Stomach smooth muscle (tissue), 2 donors: ENCODE data around the gene NUP85.
"Not testable (repeated sequence)": the region's sequence is repeated elsewhere in the genome, so short reads cannot be mapped to it uniquely, and the experiment has no call there.

Experiments
- H3K27ac ChIP-seq: one replicate; pipeline ENCODE4 v1.7.0; 2013; ENCODE audit warnings: mild to moderate bottlenecking, low read length, inconsistent platforms
- H3K27me3 ChIP-seq, 2 donors: one replicate each; pipeline ENCODE4 v1.7.0; 2013; ENCODE audit warnings: low read length in 2 of 2; ENCODE audit not compliant: insufficient read depth in 2 of 2, control insufficient read depth in 1 of 2
- H3K36me3 ChIP-seq, 2 donors: one replicate each; pipeline ENCODE4 v1.7.0; 2013; ENCODE audit warnings: low read length in 2 of 2; ENCODE audit not compliant: control insufficient read depth in 2 of 2, insufficient read depth in 2 of 2
- H3K4me1 ChIP-seq: one replicate; pipeline ENCODE4 v1.7.0; 2013; ENCODE audit warnings: low read length; ENCODE audit not compliant: control insufficient read depth, insufficient read depth
- H3K4me3 ChIP-seq, 2 donors: one replicate each; pipeline ENCODE4 v1.7.0; 2013; ENCODE audit warnings: low read length in 2 of 2
- H3K9ac ChIP-seq, 2 donors: one replicate each; pipeline ENCODE4 v1.7.0; 2013; ENCODE audit warnings: low read length in 2 of 2, mild to moderate bottlenecking in 1 of 2
- H3K9me3 ChIP-seq, 2 donors: one replicate each; pipeline ENCODE4 v1.7.0; 2013; ENCODE audit warnings: low read length in 2 of 2; ENCODE audit not compliant: control insufficient read depth in 2 of 2
- donor health status: healthy.
- donor health status: Pancreatic carcinoma.

NUP85 gene

GRCh38 chr17:75205793-75206163, 299 bp downstream of the NUP85 start:
- no peaks in the 10 kb centered on the region for H3K9me3 ChIP-seq
- H3K27ac ChIP-seq = peak overlapping the region; percentile 93
- peak overlapping the region; percentile 97 to 98 for H3K9ac ChIP-seq
- no peaks in the 10 kb centered on the region for H3K27me3 ChIP-seq
- H3K4me3 ChIP-seq = peak overlapping the region; percentile 96 to 100
- peaks cover 7 to 9% of the 10 kb centered on the region in 2 donors for H3K36me3 ChIP-seq
- peaks cover 22% of the 10 kb centered on the region for H3K4me1 ChIP-seq

GRCh38 chr17:75207050-75207407, 1.6 kb downstream of the NUP85 start:
- H3K4me3 ChIP-seq, H3K27ac ChIP-seq, H3K9ac ChIP-seq, H3K27me3 ChIP-seq, H3K9me3 ChIP-seq: not testable (repeated sequence)
- Histone ChIP-seq H3K4me1 (peaks cover 22% of the 10 kb centered on the region), H3K36me3 (peaks cover 11 to 14% of the 10 kb centered on the region in 2 donors)

- Histone ChIP-seq H3K36me3 (peaks cover 11 to 19% of the 10 kb centered on the region in 2 donors), H3K9ac (no peak overlapping the region), H3K4me3 (no peak overlapping the region), H3K9me3 (no peaks in the 10 kb centered on the region), H3K4me1 (peaks cover 22% of the 10 kb centered on the region), H3K27ac (no peak overlapping the region), H3K27me3 (no peaks in the 10 kb centered on the region)
Observed at GRCh38 chr17:75207760-75208159, 2.3 kb downstream of the NUP85 start.

- Histone ChIP-seq H3K27ac (no peak overlapping the region), H3K27me3 (no peaks in the 10 kb centered on the region), H3K4me3 (no peak overlapping the region), H3K4me1 (peaks cover 22% of the 10 kb centered on the region), H3K9ac (no peak overlapping the region), H3K36me3 (peaks cover 13 to 22% of the 10 kb centered on the region in 2 donors), H3K9me3 (no peaks in the 10 kb centered on the region)
Observed at GRCh38 chr17:75208161-75208560, 2.7 kb downstream of the NUP85 start.

- Histone ChIP-seq H3K27ac (no peak overlapping the region), H3K4me1 (peaks cover 22% of the 10 kb centered on the region), H3K27me3 (no peaks in the 10 kb centered on the region), H3K4me3 (no peak overlapping the region), H3K9me3 (no peaks in the 10 kb centered on the region), H3K36me3 (peaks cover 16 to 27% of the 10 kb centered on the region in 2 donors), H3K9ac (no peak overlapping the region)
Observed at GRCh38 chr17:75209061-75209460, 3.6 kb downstream of the NUP85 start.

GRCh38 chr17:75218131-75218530, 12.7 kb downstream of the NUP85 start:
- Histone ChIP-seq H3K36me3 (peaks cover 40 to 44% of the 10 kb centered on the region in 2 donors), H3K9me3 (no peaks in the 10 kb centered on the region), H3K4me3 (no peak overlapping the region), H3K27ac (no peak overlapping the region), H3K27me3 (no peaks in the 10 kb centered on the region), H3K4me1 (no peaks in the 10 kb centered on the region), H3K9ac (no peak overlapping the region)

- Histone ChIP-seq H3K4me3 (no peak overlapping the region), H3K36me3 (peaks cover 37% of the 10 kb centered on the region in 2 donors), H3K9me3 (no peaks in the 10 kb centered on the region), H3K4me1 (no peaks in the 10 kb centered on the region), H3K27ac (no peak overlapping the region), H3K9ac (no peak overlapping the region), H3K27me3 (no peaks in the 10 kb centered on the region)
Observed at GRCh38 chr17:75219815-75220214, 14.3 kb downstream of the NUP85 start.

GRCh38 chr17:75225016-75225415, 19.5 kb downstream of the NUP85 start:
- H3K4me3 ChIP-seq = no peak overlapping the region
- peaks cover 37 to 41% of the 10 kb centered on the region in 2 donors for H3K36me3 ChIP-seq
- H3K9me3 ChIP-seq = no peaks in the 10 kb centered on the region
- no peaks in the 10 kb centered on the region for H3K27me3 ChIP-seq
- no peak overlapping the region for H3K27ac ChIP-seq
- H3K4me1 ChIP-seq = peaks cover 5% of the 10 kb centered on the region
- no peak overlapping the region for H3K9ac ChIP-seq

GRCh38 chr17:75227729-75228128, 22.2 kb downstream of the NUP85 start:
- H3K4me3 ChIP-seq = no peak overlapping the region
- H3K27ac ChIP-seq = no peak overlapping the region
- H3K36me3 ChIP-seq = peaks cover 47 to 53% of the 10 kb centered on the region in 2 donors

GRCh38 chr17:75228305-75228704, 22.8 kb downstream of the NUP85 start:
- H3K4me3 ChIP-seq = no peak overlapping the region
- no peaks in the 10 kb centered on the region for H3K27me3 ChIP-seq
- H3K9ac ChIP-seq = peak overlapping the region in 1 of 2 donors; percentile 21
- H3K27ac ChIP-seq = peak overlapping the region; percentile 49
- H3K36me3 ChIP-seq = peaks cover 50 to 58% of the 10 kb centered on the region in 2 donors
- H3K4me1 ChIP-seq = peaks cover 5% of the 10 kb centered on the region
- H3K9me3 ChIP-seq = no peaks in the 10 kb centered on the region

More at GRCh38 chr17:75227729-75228128, 22.2 kb downstream of the NUP85 start:
- Histone ChIP-seq H3K9me3 (no peaks in the 10 kb centered on the region), H3K27me3 (no peaks in the 10 kb centered on the region), H3K9ac (no peak overlapping the region), H3K4me1 (peaks cover 5% of the 10 kb centered on the region)

GRCh38 chr17:75228847-75229246, 23.4 kb downstream of the NUP85 start:
- H3K4me1 ChIP-seq = peaks cover 5% of the 10 kb centered on the region
- peak overlapping the region; percentile 49 for H3K27ac ChIP-seq
- no peaks in the 10 kb centered on the region for H3K9me3 ChIP-seq
- H3K9ac ChIP-seq = no peak overlapping the region
- H3K27me3 ChIP-seq = no peaks in the 10 kb centered on the region
- no peak overlapping the region for H3K4me3 ChIP-seq
- peaks cover 50 to 58% of the 10 kb centered on the region in 2 donors for H3K36me3 ChIP-seq
